Measurements from ENCODE around the gene ZC3HAV1. TPM values are rescaled to one million over a fixed set of nuclear protein-coding genes. Genes with fewer than 3 reads are reported as not detected.

The ZC3HAV1 gene
- total and polyA plus RNA-seq, 2 of the 13 experiments (the other 11 are each of a cell fraction or from before 2014, with no cell fraction given) = 12.7 to 23.7 TPM

GRCh38 chr7:139035586-139036353 lies 73.8 kb downstream of the ZC3HAV1 start, which contains the start of gene ZC3HAV1L (continued):
- TF ChIP-seq ZNF7 (CRISPR knock-in tag; IDR thresholded peaks at IDR 0.05) = no peak
- no peak; the same call in 1 of the 2 replicates for TF ChIP-seq PBX3 (CRISPR knock-in tag; IDR thresholded peaks at IDR 0.05; ENCODE audit: borderline replicate concordance)
- no peak for TF ChIP-seq RFXAP (CRISPR knock-in tag; IDR thresholded peaks at IDR 0.05; ENCODE audit: borderline replicate concordance)
- no peak; the same call in 1 of the 2 replicates for TF ChIP-seq ZFP90 (CRISPR knock-in tag; IDR thresholded peaks at IDR 0.05; ENCODE audit: borderline replicate concordance)
- TF ChIP-seq ZNF639 (CRISPR knock-in tag; conservative IDR thresholded peaks at IDR 0.05) = no peak
- no peak for TF ChIP-seq DNMT3B (CRISPR knock-in tag; conservative IDR thresholded peaks at IDR 0.05)
- peak; percentile 14; the same call in 1 of the 2 replicates for TF ChIP-seq DRAP1 (CRISPR knock-in tag; IDR thresholded peaks at IDR 0.05)
- peak; percentile 67; the same call in 1 of the 2 replicates for TF ChIP-seq ZNF772 (CRISPR knock-in tag; IDR thresholded peaks at IDR 0.05)
- TF ChIP-seq HMGA1 (CRISPR knock-in tag; conservative IDR thresholded peaks at IDR 0.05) = no peak
- peak; percentile 78 for TF ChIP-seq MXD4 (CRISPR knock-in tag; IDR thresholded peaks at IDR 0.05)
- TF ChIP-seq ZNF136 (CRISPR knock-in tag; IDR thresholded peaks at IDR 0.05; ENCODE audit: low read depth) = no peak
- TF ChIP-seq THAP11 (CRISPR knock-in tag; IDR thresholded peaks at IDR 0.05) = peak; percentile 50
- TF ChIP-seq ZNF30 (CRISPR knock-in tag; IDR thresholded peaks at IDR 0.05) = no peak
- TF ChIP-seq HNF4A (CRISPR knock-in tag; IDR thresholded peaks at IDR 0.05) = no peak
- no peak for TF ChIP-seq ZNF3 (CRISPR knock-in tag; IDR thresholded peaks at IDR 0.05)
- no peak for TF ChIP-seq ATF1 (CRISPR knock-in tag; IDR thresholded peaks at IDR 0.05)
- no peak for TF ChIP-seq LCORL (IDR thresholded peaks at IDR 0.05)
- no peak for TF ChIP-seq LCORL (CRISPR knock-in tag; IDR thresholded peaks at IDR 0.05)
- peak; percentile 62; the same call in 1 of the 2 replicates for TF ChIP-seq ZGPAT (CRISPR knock-in tag; IDR thresholded peaks at IDR 0.05)
- TF ChIP-seq GMEB1 (CRISPR knock-in tag; IDR thresholded peaks at IDR 0.05; ENCODE audit: borderline replicate concordance) = peak; percentile 65
- no peak for TF ChIP-seq KAT7 (CRISPR knock-in tag; IDR thresholded peaks at IDR 0.05; ENCODE audit: borderline replicate concordance)
- no peak for TF ChIP-seq ZNF549 (CRISPR knock-in tag; IDR thresholded peaks at IDR 0.05)
- TF ChIP-seq AKAP8 (CRISPR knock-in tag; IDR thresholded peaks at IDR 0.05) = no peak; the same call in 1 of the 2 replicates
